Measurements from ENCODE around the gene ABTB2.
A peak's percentile ranks its signal among the peaks of the same experiment; 100 is the strongest.

The ABTB2 gene

DNA sequence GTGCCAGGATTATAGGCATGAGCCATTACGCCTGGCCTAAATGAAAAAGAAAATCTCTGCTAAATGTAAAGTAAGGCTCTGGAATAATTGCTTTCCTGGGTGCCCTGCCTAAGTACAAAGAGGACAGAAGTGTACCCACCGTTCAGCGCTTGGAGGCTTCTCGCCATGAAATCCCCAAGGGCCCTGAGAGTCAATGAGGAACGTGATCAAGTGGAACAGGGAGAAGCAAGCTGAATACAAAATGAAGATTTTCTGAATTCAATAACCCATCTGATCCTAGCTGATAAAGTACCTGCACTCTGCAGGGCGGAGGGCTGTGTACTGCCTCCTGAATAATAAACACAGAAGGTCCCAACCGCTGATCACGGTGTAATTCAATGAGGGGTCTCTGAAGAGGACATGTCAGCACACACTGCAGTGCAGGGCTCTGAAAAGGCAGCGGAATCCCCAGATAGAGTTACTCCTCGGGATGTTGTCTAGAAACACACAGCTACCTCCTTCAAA, 97.7 kb downstream of the ABTB2 start:
- ATAC-seq: no peak
- TF ChIP-seq SNAI2 (CRISPR knock-in tag; IDR thresholded peaks at IDR 0.05): no peak

DNA sequence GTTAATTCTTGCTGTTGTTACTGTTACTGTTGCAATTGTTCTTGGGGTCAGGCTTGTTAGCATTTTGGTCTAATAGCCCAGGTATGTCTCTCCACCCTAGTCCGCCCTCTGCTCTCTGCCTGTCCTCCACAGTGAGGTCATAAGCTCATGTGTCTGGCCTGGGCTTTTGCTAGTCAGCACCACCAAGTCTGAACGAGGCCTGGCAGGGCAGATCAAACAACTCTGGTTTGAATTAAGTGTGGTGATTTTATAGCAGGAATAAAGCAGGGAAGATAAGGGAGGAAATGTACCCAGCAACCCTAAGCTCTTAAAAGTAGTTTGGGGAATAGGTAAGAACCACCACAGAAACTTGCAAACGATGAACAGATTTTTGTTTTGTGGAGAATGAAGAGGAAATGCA, 98.7 kb downstream of the ABTB2 start:
- TF ChIP-seq ZC3H10 (CRISPR knock-in tag; IDR thresholded peaks at IDR 0.05) (no peak), ZNF70 (CRISPR knock-in tag; IDR thresholded peaks at IDR 0.05) (peak; percentile 63; the same call in 1 of the 2 replicates), RARB (CRISPR knock-in tag; IDR thresholded peaks at IDR 0.05) (no peak), TCF4 (CRISPR knock-in tag; IDR thresholded peaks at IDR 0.05; ENCODE audit: borderline replicate concordance) (peak; percentile 59; the same call in 1 of the 2 replicates)
- peak; percentile 37; the same call in 2 of the 3 replicates for ATAC-seq

DNA sequence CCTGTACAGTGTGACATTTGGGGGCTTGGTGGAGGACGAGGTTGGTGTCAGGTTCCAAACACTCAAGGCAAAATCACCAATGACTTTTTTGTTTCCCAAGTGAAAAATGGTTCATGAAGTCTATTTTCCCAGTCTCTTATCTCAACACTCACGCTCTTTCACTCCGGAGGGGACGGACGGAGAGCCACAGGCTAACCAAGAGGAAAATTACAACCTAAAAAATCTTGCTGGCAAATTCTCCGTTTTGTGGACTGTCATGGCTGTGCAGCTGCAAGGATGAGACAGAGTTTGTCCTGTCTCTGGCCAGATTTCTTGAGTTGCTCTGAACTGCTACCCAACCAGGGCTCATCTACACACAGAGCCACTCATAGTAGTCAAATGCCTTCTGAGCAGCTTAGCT, 101.2 kb downstream of the ABTB2 start:
- ATAC-seq: no peak

DNA sequence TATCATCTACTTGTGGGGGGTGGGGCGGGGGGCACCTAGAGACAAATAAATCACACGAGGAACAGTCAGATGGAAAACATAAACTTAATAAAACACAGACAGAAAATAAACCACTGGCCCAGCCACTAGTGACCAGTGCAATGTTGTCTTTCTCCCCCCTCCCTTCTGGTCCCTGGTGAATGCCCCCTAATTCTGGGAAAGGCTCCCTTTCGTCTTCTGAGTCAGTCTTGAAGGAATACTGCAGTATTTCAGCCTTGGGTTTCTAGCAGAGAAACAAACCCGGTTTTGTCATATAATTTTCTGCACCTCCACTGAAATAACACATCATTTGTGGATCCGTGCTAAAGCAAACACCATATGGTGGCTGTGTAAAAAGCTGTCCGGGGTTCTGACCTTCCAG, 101.7 kb downstream of the ABTB2 start:
- TF ChIP-seq GLIS3 (CRISPR knock-in tag; IDR thresholded peaks at IDR 0.05): no peak
- TF ChIP-seq ZNF8 (CRISPR knock-in tag; IDR thresholded peaks at IDR 0.05): no peak
- TF ChIP-seq TCF4 (CRISPR knock-in tag; IDR thresholded peaks at IDR 0.05; ENCODE audit: borderline replicate concordance): no peak
- TF ChIP-seq RARB (CRISPR knock-in tag; IDR thresholded peaks at IDR 0.05): no peak
- no peak for TF ChIP-seq SNAI2 (CRISPR knock-in tag; IDR thresholded peaks at IDR 0.05)
- TF ChIP-seq, protein P1, sequence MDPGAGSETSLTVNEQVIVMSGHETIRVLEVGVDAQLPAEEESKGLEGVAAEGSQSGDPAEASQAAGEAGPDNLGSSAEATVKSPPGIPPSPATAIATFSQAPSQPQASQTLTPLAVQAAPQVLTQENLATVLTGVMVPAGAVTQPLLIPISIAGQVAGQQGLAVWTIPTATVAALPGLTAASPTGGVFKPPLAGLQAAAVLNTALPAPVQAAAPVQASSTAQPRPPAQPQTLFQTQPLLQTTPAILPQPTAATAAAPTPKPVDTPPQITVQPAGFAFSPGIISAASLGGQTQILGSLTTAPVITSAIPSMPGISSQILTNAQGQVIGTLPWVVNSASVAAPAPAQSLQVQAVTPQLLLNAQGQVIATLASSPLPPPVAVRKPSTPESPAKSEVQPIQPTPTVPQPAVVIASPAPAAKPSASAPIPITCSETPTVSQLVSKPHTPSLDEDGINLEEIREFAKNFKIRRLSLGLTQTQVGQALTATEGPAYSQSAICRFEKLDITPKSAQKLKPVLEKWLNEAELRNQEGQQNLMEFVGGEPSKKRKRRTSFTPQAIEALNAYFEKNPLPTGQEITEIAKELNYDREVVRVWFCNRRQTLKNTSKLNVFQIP (CRISPR knock-in tag; IDR thresholded peaks at IDR 0.05; ENCODE audit: borderline replicate concordance, low read depth): no peak
- no peak for TF ChIP-seq ISL1 (CRISPR knock-in tag; IDR thresholded peaks at IDR 0.05)
- no peak for TF ChIP-seq TOX (CRISPR knock-in tag; IDR thresholded peaks at IDR 0.05; ENCODE audit: borderline replicate concordance)
- no peak for TF ChIP-seq PPARA (CRISPR knock-in tag; IDR thresholded peaks at IDR 0.05; ENCODE audit: borderline replicate concordance)
- TF ChIP-seq ZFP3 (CRISPR knock-in tag; IDR thresholded peaks at IDR 0.05): no peak
- TF ChIP-seq ESRRG (CRISPR knock-in tag; IDR thresholded peaks at IDR 0.05): no peak
- TF ChIP-seq CSDC2 (CRISPR knock-in tag; IDR thresholded peaks at IDR 0.05): no peak
- ATAC-seq: no peak

More for the DNA sequence above, 101.2 kb downstream of the ABTB2 start:
- TF ChIP-seq, protein P2, sequence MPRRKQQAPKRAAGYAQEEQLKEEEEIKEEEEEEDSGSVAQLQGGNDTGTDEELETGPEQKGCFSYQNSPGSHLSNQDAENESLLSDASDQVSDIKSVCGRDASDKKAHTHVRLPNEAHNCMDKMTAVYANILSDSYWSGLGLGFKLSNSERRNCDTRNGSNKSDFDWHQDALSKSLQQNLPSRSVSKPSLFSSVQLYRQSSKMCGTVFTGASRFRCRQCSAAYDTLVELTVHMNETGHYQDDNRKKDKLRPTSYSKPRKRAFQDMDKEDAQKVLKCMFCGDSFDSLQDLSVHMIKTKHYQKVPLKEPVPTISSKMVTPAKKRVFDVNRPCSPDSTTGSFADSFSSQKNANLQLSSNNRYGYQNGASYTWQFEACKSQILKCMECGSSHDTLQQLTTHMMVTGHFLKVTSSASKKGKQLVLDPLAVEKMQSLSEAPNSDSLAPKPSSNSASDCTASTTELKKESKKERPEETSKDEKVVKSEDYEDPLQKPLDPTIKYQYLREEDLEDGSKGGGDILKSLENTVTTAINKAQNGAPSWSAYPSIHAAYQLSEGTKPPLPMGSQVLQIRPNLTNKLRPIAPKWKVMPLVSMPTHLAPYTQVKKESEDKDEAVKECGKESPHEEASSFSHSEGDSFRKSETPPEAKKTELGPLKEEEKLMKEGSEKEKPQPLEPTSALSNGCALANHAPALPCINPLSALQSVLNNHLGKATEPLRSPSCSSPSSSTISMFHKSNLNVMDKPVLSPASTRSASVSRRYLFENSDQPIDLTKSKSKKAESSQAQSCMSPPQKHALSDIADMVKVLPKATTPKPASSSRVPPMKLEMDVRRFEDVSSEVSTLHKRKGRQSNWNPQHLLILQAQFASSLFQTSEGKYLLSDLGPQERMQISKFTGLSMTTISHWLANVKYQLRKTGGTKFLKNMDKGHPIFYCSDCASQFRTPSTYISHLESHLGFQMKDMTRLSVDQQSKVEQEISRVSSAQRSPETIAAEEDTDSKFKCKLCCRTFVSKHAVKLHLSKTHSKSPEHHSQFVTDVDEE (CRISPR knock-in tag; IDR thresholded peaks at IDR 0.05): no peak
- no peak for TF ChIP-seq ZFP3 (CRISPR knock-in tag; IDR thresholded peaks at IDR 0.05)
- TF ChIP-seq, protein P3, sequence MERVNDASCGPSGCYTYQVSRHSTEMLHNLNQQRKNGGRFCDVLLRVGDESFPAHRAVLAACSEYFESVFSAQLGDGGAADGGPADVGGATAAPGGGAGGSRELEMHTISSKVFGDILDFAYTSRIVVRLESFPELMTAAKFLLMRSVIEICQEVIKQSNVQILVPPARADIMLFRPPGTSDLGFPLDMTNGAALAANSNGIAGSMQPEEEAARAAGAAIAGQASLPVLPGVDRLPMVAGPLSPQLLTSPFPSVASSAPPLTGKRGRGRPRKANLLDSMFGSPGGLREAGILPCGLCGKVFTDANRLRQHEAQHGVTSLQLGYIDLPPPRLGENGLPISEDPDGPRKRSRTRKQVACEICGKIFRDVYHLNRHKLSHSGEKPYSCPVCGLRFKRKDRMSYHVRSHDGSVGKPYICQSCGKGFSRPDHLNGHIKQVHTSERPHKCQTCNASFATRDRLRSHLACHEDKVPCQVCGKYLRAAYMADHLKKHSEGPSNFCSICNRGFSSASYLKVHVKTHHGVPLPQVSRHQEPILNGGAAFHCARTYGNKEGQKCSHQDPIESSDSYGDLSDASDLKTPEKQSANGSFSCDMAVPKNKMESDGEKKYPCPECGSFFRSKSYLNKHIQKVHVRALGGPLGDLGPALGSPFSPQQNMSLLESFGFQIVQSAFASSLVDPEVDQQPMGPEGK (CRISPR knock-in tag; IDR thresholded peaks at IDR 0.05; ENCODE audit: borderline replicate concordance): no peak
- no peak for TF ChIP-seq ISL1 (CRISPR knock-in tag; IDR thresholded peaks at IDR 0.05)
- TF ChIP-seq ZC3H10 (CRISPR knock-in tag; IDR thresholded peaks at IDR 0.05): no peak
- TF ChIP-seq, protein P4, sequence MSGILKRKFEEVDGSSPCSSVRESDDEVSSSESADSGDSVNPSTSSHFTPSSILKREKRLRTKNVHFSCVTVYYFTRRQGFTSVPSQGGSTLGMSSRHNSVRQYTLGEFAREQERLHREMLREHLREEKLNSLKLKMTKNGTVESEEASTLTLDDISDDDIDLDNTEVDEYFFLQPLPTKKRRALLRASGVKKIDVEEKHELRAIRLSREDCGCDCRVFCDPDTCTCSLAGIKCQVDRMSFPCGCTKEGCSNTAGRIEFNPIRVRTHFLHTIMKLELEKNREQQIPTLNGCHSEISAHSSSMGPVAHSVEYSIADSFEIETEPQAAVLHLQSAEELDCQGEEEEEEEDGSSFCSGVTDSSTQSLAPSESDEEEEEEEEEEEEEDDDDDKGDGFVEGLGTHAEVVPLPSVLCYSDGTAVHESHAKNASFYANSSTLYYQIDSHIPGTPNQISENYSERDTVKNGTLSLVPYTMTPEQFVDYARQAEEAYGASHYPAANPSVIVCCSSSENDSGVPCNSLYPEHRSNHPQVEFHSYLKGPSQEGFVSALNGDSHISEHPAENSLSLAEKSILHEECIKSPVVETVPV (CRISPR knock-in tag; IDR thresholded peaks at IDR 0.05): no peak
- TF ChIP-seq ARNTL (CRISPR knock-in tag; IDR thresholded peaks at IDR 0.05; ENCODE audit: borderline replicate concordance, low read depth): no peak
- TF ChIP-seq, protein P1 (CRISPR knock-in tag; IDR thresholded peaks at IDR 0.05; ENCODE audit: borderline replicate concordance, low read depth): no peak
- TF ChIP-seq ZNF70 (CRISPR knock-in tag; IDR thresholded peaks at IDR 0.05): no peak
- no peak for TF ChIP-seq BACH2 (CRISPR knock-in tag; IDR thresholded peaks at IDR 0.05; ENCODE audit: borderline replicate concordance)
- no peak for TF ChIP-seq TCF4 (CRISPR knock-in tag; IDR thresholded peaks at IDR 0.05; ENCODE audit: borderline replicate concordance)
- TF ChIP-seq GLIS3 (CRISPR knock-in tag; IDR thresholded peaks at IDR 0.05): no peak
- TF ChIP-seq ZNF8 (CRISPR knock-in tag; IDR thresholded peaks at IDR 0.05): no peak
- TF ChIP-seq RARB (CRISPR knock-in tag; IDR thresholded peaks at IDR 0.05): no peak
- no peak for TF ChIP-seq TOX (CRISPR knock-in tag; IDR thresholded peaks at IDR 0.05; ENCODE audit: borderline replicate concordance)
- TF ChIP-seq PPARA (CRISPR knock-in tag; IDR thresholded peaks at IDR 0.05; ENCODE audit: borderline replicate concordance): no peak
- TF ChIP-seq ZNF565 (CRISPR knock-in tag; conservative IDR thresholded peaks at IDR 0.05; ENCODE audit: low read depth): no peak

Data from SK-N-SH treated with all-trans-retinoic acid at 6 μM for 48 hours (cell line).